Measurements from ENCODE around the gene RPUSD4.

DNA sequence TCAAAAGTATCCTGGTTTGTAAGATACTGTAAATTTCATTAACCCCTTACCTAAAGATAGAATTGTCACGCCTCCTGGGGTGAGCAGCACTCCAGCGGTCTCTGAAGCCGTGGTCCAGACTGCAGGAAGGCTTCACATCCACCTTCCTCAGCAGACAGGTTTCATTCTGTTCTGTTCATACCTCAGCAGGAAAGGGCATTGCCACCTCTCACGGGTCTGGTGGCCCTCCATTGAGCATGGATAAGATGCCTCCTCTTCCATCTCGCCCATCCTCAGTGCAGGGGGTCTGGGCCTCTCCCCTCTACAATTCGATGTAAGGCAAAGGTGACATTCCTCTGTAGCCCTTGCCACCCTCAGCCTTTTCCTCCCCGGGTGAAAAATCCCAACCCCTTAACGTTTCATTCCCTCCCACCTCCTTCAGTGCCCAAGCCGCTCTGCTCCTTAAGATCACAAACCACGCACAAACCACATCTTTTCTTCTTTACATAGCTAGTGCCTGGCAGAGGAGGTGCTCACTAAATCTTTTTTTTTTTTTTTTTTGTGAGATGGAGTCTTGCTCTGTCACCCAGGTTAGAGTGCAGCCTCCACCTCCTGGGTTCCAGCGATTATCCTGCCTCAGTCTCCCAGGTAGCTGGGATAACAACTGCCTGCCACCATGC lies 28.5 kb downstream of the RPUSD4 start:
- TF ChIP-seq, protein P1, sequence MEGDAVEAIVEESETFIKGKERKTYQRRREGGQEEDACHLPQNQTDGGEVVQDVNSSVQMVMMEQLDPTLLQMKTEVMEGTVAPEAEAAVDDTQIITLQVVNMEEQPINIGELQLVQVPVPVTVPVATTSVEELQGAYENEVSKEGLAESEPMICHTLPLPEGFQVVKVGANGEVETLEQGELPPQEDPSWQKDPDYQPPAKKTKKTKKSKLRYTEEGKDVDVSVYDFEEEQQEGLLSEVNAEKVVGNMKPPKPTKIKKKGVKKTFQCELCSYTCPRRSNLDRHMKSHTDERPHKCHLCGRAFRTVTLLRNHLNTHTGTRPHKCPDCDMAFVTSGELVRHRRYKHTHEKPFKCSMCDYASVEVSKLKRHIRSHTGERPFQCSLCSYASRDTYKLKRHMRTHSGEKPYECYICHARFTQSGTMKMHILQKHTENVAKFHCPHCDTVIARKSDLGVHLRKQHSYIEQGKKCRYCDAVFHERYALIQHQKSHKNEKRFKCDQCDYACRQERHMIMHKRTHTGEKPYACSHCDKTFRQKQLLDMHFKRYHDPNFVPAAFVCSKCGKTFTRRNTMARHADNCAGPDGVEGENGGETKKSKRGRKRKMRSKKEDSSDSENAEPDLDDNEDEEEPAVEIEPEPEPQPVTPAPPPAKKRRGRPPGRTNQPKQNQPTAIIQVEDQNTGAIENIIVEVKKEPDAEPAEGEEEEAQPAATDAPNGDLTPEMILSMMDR (IDR thresholded peaks at IDR 0.05), result no peak
- no peak for TF ChIP-seq EZH2 (IDR thresholded peaks at IDR 0.05; ENCODE audit: borderline replicate concordance, insufficient read depth, low read depth, low read length, poor library complexity, severe bottlenecking)

Measured in B cell (primary cell).